ENCODE results near the gene TFPI.

- TF ChIP-seq POLR2AphosphoS5 (IDR thresholded peaks at IDR 0.05), result no peak
- no peak for TF ChIP-seq CTCF (IDR thresholded peaks at IDR 0.05)
These were observed 42.6 kb downstream of the TFPI start for GRCh38 chr2:187511356-187512315.

Data from transverse colon (tissue), 4 donors.